ENCODE data around the gene OR56A3. TPM values are rescaled to one million over a fixed set of nuclear protein-coding genes. Genes with fewer than 3 reads are reported as not detected.
A peak's percentile ranks its signal among the peaks of the same experiment; 100 is the strongest.

Gene OR56A3
- total RNA-seq, 1 donor from 2014 or later = not detected

- H3K27me3 Mint-ChIP-seq (ENCODE audit: low read depth) = no peaks in the 10 kb centered on the region
- H3K9me3 Mint-ChIP-seq (ENCODE audit: low read depth) = peaks cover 63% of the 10 kb centered on the region
- no peaks in the 10 kb centered on the region for H3K4me1 Mint-ChIP-seq (ENCODE audit: low read depth)
- DNase-seq (ENCODE audit: low spot score) = peak; percentile 73
- H3K4me3 Mint-ChIP-seq (ENCODE audit: unreplicated experiment) = no peak overlapping the region
- no peak for TF ChIP-seq CTCF (IDR thresholded peaks at IDR 0.05)
- H3K36me3 Mint-ChIP-seq (ENCODE audit: low read depth) = no peaks in the 10 kb centered on the region
- no peak overlapping the region for H3K27ac Mint-ChIP-seq (ENCODE audit: unreplicated experiment)
These were observed 12.3 kb upstream of the OR56A3 start for GRCh38 chr11:5929571-5930368.

GRCh38 chr11:5930614-5931013 is 11.4 kb upstream of the OR56A3 start:
- no peaks in the 10 kb centered on the region for H3K27me3 Mint-ChIP-seq (ENCODE audit: low read depth)
- no peak overlapping the region for H3K4me3 Mint-ChIP-seq (ENCODE audit: unreplicated experiment)
- H3K36me3 Mint-ChIP-seq (ENCODE audit: low read depth) = no peaks in the 10 kb centered on the region
- H3K4me1 Mint-ChIP-seq (ENCODE audit: low read depth) = no peaks in the 10 kb centered on the region
- H3K9me3 Mint-ChIP-seq (ENCODE audit: low read depth) = peaks cover 60% of the 10 kb centered on the region
- H3K27ac Mint-ChIP-seq (ENCODE audit: unreplicated experiment) = no peak overlapping the region
- peak; percentile 91 for DNase-seq (ENCODE audit: low spot score)
- TF ChIP-seq CTCF (IDR thresholded peaks at IDR 0.05) = no peak

- DNase-seq (ENCODE audit: low spot score) = peak; percentile 64
- Mint-ChIP-seq H3K4me3 (ENCODE audit: unreplicated experiment) (no peak overlapping the region), H3K27me3 (ENCODE audit: low read depth) (no peaks in the 10 kb centered on the region), H3K9me3 (ENCODE audit: low read depth) (peaks cover 63% of the 10 kb centered on the region), H3K4me1 (ENCODE audit: low read depth) (no peaks in the 10 kb centered on the region), H3K36me3 (ENCODE audit: low read depth) (no peaks in the 10 kb centered on the region), H3K27ac (ENCODE audit: unreplicated experiment) (no peak overlapping the region)
- no peak for TF ChIP-seq CTCF (IDR thresholded peaks at IDR 0.05)
These were observed 11.0 kb upstream of the OR56A3 start for GRCh38 chr11:5931061-5931460.

GRCh38 chr11:5932671-5933070 is 9.4 kb upstream of the OR56A3 start:
- Mint-ChIP-seq H3K4me1 (ENCODE audit: low read depth) (no peaks in the 10 kb centered on the region), H3K27me3 (ENCODE audit: low read depth) (no peaks in the 10 kb centered on the region), H3K9me3 (ENCODE audit: low read depth) (peaks cover 72% of the 10 kb centered on the region), H3K27ac (ENCODE audit: unreplicated experiment) (no peak overlapping the region), H3K4me3 (ENCODE audit: unreplicated experiment) (no peak overlapping the region), H3K36me3 (ENCODE audit: low read depth) (no peaks in the 10 kb centered on the region)
- TF ChIP-seq CTCF (IDR thresholded peaks at IDR 0.05) = no peak
- peak; percentile 56 for DNase-seq (ENCODE audit: low spot score)

GRCh38 chr11:5933116-5933515 is 8.9 kb upstream of the OR56A3 start:
- no peak overlapping the region for H3K4me3 Mint-ChIP-seq (ENCODE audit: unreplicated experiment)
- peak; percentile 46 for DNase-seq (ENCODE audit: low spot score)
- no peaks in the 10 kb centered on the region for H3K4me1 Mint-ChIP-seq (ENCODE audit: low read depth)
- H3K36me3 Mint-ChIP-seq (ENCODE audit: low read depth) = no peaks in the 10 kb centered on the region
- H3K27me3 Mint-ChIP-seq (ENCODE audit: low read depth) = no peaks in the 10 kb centered on the region
- H3K27ac Mint-ChIP-seq (ENCODE audit: unreplicated experiment) = no peak overlapping the region
- peaks cover 75% of the 10 kb centered on the region for H3K9me3 Mint-ChIP-seq (ENCODE audit: low read depth)
- TF ChIP-seq CTCF (IDR thresholded peaks at IDR 0.05) = no peak
